ENCODE data around the gene EIF1AY. TPM values are rescaled to one million over a fixed set of nuclear protein-coding genes. Genes with fewer than 3 reads are reported as not detected.

EIF1AY gene
- polyA plus RNA-seq, 3 donors = not detected

DNA sequence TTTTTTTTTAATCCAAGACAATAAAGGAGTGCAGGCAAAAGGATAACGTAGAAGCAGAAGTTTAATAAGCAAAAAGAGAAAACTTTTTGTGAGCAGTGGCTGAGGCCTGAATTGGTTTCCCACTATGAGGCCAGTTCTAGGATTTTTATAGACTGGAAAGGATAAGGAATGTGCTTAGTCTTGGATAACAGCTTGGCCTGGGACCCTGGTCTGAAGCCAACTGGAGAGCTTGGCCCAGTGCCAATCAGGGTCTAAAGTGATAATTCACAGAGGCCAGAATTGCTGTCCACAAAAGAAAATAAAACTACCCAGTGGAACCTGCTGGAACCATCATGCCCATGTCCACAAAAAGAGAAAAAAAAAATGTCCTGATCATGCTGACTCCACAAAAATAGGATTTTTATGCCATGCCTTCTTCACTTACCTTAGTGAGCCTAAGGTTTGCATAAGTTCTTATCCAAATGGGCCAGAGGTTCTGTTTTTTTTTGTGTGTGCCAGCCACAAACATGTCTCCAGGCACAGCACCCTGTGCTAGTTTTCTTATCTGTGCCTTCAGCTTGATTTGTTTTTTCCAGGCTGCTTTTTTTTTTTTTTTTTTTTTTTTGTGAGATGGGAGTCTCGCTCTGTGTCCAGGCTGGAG, 15.6 kb upstream of the EIF1AY start:
- no CpG with 5 or more reads among the region's 2 CpGs for WGBS (ENCODE audit: insufficient coverage)
- Histone ChIP-seq H4K20me1 (ENCODE audit: insufficient read depth, low read length) (no peaks in the 10 kb centered on the region), H3K4me2 (replicated peaks; ENCODE audit: extremely low read depth, low read length, poor library complexity, severe bottlenecking) (no peak overlapping the region), H3K4me3 (replicated peaks in 1 of 3; ENCODE audit: low read depth in 2 of 3, low read length in 3 of 3) (no peak overlapping the region), H3K27me3 (ENCODE audit: control insufficient read depth in 2 of 2, insufficient read depth in 2 of 2, low read length in 2 of 2) (no peaks in the 10 kb centered on the region), H3K9ac (ENCODE audit: insufficient read depth, low read length, poor library complexity, severe bottlenecking) (no peak overlapping the region), H3K79me2 (ENCODE audit: insufficient read depth, low read length) (no peaks in the 10 kb centered on the region), H3K9me3 (replicated peaks in 1 of 2; ENCODE audit: control insufficient read depth in 1 of 2, insufficient read depth in 1 of 2, low read length in 2 of 2) (no peaks in the 10 kb centered on the region), H3K36me3 (replicated peaks in 1 of 2; ENCODE audit: control insufficient read depth in 1 of 2, insufficient read depth in 2 of 2, low read length in 2 of 2) (no peaks in the 10 kb centered on the region), H3K27ac (ENCODE audit: low read depth in 1 of 2, low read length in 2 of 2) (no peak overlapping the region), H2AFZ (ENCODE audit: insufficient read depth, low read depth, low read length, poor library complexity, severe bottlenecking) (no peak overlapping the region), H3K4me1 (ENCODE audit: control insufficient read depth in 1 of 2, insufficient read depth in 2 of 2, low read length in 2 of 2) (no peaks in the 10 kb centered on the region)
- intact Hi-C loops (cut with micrococcal nuclease) = no loop called here
- no peak overlapping the region for H3K4me3 Mint-ChIP-seq
- no peak for DNase-seq
- no peak overlapping the region for H3K27ac Mint-ChIP-seq
- H3K27me3 Mint-ChIP-seq (ENCODE audit: low read depth in 3 of 3) = peaks cover 0 to 2% (median 0%) of the 10 kb centered on the region in 3 donors
- TF ChIP-seq, protein P1, sequence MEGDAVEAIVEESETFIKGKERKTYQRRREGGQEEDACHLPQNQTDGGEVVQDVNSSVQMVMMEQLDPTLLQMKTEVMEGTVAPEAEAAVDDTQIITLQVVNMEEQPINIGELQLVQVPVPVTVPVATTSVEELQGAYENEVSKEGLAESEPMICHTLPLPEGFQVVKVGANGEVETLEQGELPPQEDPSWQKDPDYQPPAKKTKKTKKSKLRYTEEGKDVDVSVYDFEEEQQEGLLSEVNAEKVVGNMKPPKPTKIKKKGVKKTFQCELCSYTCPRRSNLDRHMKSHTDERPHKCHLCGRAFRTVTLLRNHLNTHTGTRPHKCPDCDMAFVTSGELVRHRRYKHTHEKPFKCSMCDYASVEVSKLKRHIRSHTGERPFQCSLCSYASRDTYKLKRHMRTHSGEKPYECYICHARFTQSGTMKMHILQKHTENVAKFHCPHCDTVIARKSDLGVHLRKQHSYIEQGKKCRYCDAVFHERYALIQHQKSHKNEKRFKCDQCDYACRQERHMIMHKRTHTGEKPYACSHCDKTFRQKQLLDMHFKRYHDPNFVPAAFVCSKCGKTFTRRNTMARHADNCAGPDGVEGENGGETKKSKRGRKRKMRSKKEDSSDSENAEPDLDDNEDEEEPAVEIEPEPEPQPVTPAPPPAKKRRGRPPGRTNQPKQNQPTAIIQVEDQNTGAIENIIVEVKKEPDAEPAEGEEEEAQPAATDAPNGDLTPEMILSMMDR (IDR thresholded peaks at IDR 0.05) = no peak
- H3K36me3 Mint-ChIP-seq = no peaks in the 10 kb centered on the region
- H3K9me3 Mint-ChIP-seq = no peaks in the 10 kb centered on the region
- no peaks in the 10 kb centered on the region for H3K4me1 Mint-ChIP-seq

DNA sequence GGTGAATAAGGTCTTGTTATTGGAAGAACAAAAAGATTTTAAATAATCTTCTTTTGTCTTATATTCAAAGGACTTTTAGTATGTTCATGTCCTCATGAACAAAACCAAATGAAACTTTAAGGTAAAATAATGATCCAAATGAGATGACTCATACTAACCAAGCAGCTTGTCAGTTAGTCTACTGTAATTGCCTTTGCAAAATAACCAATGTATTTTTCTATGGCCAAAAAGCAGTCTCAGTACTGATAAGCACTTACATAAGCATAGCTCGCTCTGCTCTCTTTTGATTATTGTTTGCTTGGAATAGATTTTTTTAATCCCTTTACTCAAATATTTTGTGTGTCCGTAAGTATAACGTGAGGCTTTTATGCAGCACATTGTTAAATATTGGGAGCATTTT, 4.3 kb upstream of the EIF1AY start:
- Histone ChIP-seq H3K4me2 (replicated peaks; ENCODE audit: extremely low read depth, low read length, poor library complexity, severe bottlenecking) (no peak overlapping the region), H3K4me3 (replicated peaks in 1 of 3; ENCODE audit: low read depth in 2 of 3, low read length in 3 of 3) (no peak overlapping the region), H3K79me2 (ENCODE audit: insufficient read depth, low read length) (no peaks in the 10 kb centered on the region), H3K27ac (ENCODE audit: low read depth in 1 of 2, low read length in 2 of 2) (no peak overlapping the region), H2AFZ (ENCODE audit: insufficient read depth, low read depth, low read length, poor library complexity, severe bottlenecking) (no peak overlapping the region), H3K27me3 (ENCODE audit: control insufficient read depth in 2 of 2, insufficient read depth in 2 of 2, low read length in 2 of 2) (no peaks in the 10 kb centered on the region), H3K36me3 (replicated peaks in 1 of 2; ENCODE audit: control insufficient read depth in 1 of 2, insufficient read depth in 2 of 2, low read length in 2 of 2) (no peaks in the 10 kb centered on the region), H3K9ac (ENCODE audit: insufficient read depth, low read length, poor library complexity, severe bottlenecking) (no peak overlapping the region), H3K9me3 (replicated peaks in 1 of 2; ENCODE audit: control insufficient read depth in 1 of 2, insufficient read depth in 1 of 2, low read length in 2 of 2) (no peaks in the 10 kb centered on the region), H3K4me1 (ENCODE audit: control insufficient read depth in 1 of 2, insufficient read depth in 2 of 2, low read length in 2 of 2) (peaks cover 0 to 3% of the 10 kb centered on the region in 2 donors), H4K20me1 (ENCODE audit: insufficient read depth, low read length) (no peaks in the 10 kb centered on the region)
- H3K36me3 Mint-ChIP-seq = peaks cover 0 to 2% of the 10 kb centered on the region in 2 donors
- H3K4me3 Mint-ChIP-seq = no peak overlapping the region
- no peak for DNase-seq
- TF ChIP-seq, protein P1 (IDR thresholded peaks at IDR 0.05) = no peak
- intact Hi-C loops (cut with micrococcal nuclease) = no loop called here
- peaks cover 0 to 5% (median 0%) of the 10 kb centered on the region in 7 donors for H3K9me3 Mint-ChIP-seq
- no CpG with 5 or more reads among the region's 3 CpGs for WGBS (ENCODE audit: insufficient coverage)
- H3K27ac Mint-ChIP-seq = no peak overlapping the region
- no peaks in the 10 kb centered on the region for H3K27me3 Mint-ChIP-seq (ENCODE audit: low read depth in 3 of 3)
- peaks cover 14% of the 10 kb centered on the region for H3K4me1 Mint-ChIP-seq
